RWPE2 (cell line): ENCODE measurements around the gene PKP2.
A peak's percentile ranks its signal among the peaks of the same experiment; 100 is the strongest.
"Not testable (repeated sequence)": the region's sequence is repeated elsewhere in the genome, so short reads cannot be mapped to it uniquely, and the experiment has no call there.

ENCODE experiments used
- ATAC-seq: fragments of 200-7000 bp; cut with Tn5 transposase; 3 replicates; pipeline ENCODE4 v1.9.1; 2021; ENCODE audit warnings: low read depth
- DNase-seq: peaks from one replicate; pipeline ENCODE4 v3.0.0-alpha.2; 2020; ENCODE audit warnings: low spot score
- H3K27ac ChIP-seq: fragments of 450-650 bp; 2 replicates; pipeline ENCODE4 v1.5.1; 2017; ENCODE audit warnings: mild to moderate bottlenecking; ENCODE audit not compliant: poor library complexity, severe bottlenecking
- H3K27me3 ChIP-seq: fragments of 250-450 bp; sonication (Bioruptor Pico); 2 replicates; pipeline ENCODE4 v1.5.1; 2021; ENCODE audit warnings: mild to moderate bottlenecking, moderate library complexity; ENCODE audit not compliant: insufficient read depth, poor library complexity, severe bottlenecking
- H3K36me3 ChIP-seq: fragments of 250-450 bp; sonication (Bioruptor Pico); 2 replicates; pipeline ENCODE4 v1.5.1; 2020; ENCODE audit warnings: low read depth, mild to moderate bottlenecking, moderate library complexity
- H3K4me1 ChIP-seq: fragments of 250-450 bp; sonication (Bioruptor Pico); 2 replicates; pipeline ENCODE4 v1.5.1; 2021; ENCODE audit warnings: mild to moderate bottlenecking, moderate library complexity; ENCODE audit not compliant: insufficient read depth, poor library complexity, severe bottlenecking
- H3K4me3 ChIP-seq: fragments of 250-450 bp; sonication (Bioruptor Pico); 2 replicates; pipeline ENCODE4 v1.5.1; 2021; ENCODE audit warnings: mild to moderate bottlenecking, moderate library complexity; ENCODE audit not compliant: severe bottlenecking
- H3K9me3 ChIP-seq: fragments of 250-450 bp; sonication (Bioruptor Pico); 2 replicates; pipeline ENCODE4 v1.5.1; 2021; ENCODE audit warnings: mild to moderate bottlenecking, moderate library complexity; ENCODE audit not compliant: severe bottlenecking
- CTCF ChIP-seq: fragments of 450-650 bp; IDR thresholded peaks from one replicate; pipeline ENCODE4 v1.5.1; 2017; ENCODE audit warnings: mild to moderate bottlenecking, moderate library complexity; ENCODE audit not compliant: poor library complexity, severe bottlenecking

The PKP2 gene

GRCh38 chr12:32876004-32876403, 20.6 kb downstream of the PKP2 start:
- peaks cover 73% of the 10 kb centered on the region for H3K36me3 ChIP-seq
- no peaks in the 10 kb centered on the region for H3K9me3 ChIP-seq
- TF ChIP-seq CTCF = no peak

DNA sequence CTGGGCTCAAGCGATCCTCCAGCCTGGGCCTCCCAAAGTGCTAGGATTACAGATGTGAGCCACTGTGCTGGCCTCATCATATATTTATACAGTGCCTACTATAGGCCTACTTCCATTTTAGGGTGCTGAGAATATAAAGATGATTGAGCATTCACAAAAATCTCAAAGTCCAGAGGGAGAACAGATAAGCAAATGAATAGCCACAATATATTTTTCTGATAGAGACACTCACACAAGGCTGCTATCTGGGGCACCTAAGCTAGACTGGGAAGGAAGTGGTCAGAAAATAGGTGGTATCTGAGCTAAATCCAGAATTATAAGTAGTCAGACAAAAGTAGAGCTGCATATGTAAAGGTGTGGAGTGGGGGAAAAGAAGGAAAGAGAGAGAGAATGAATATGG, 21.6 kb downstream of the PKP2 start:
- ATAC-seq = no peak
- no peak for DNase-seq
- H3K27ac ChIP-seq = no peak overlapping the region
- H3K4me3 ChIP-seq = no peak overlapping the region
- no peaks in the 10 kb centered on the region for H3K9me3 ChIP-seq
- peaks cover 13% of the 10 kb centered on the region for H3K4me1 ChIP-seq
- TF ChIP-seq CTCF = no peak
- peaks cover 75% of the 10 kb centered on the region for H3K36me3 ChIP-seq
- no peaks in the 10 kb centered on the region for H3K27me3 ChIP-seq

More at GRCh38 chr12:32876004-32876403, 20.6 kb downstream of the PKP2 start:
- ATAC-seq = no peak
- H3K4me1 ChIP-seq = peaks cover 3% of the 10 kb centered on the region
- H3K27ac ChIP-seq = no peak overlapping the region
- H3K4me3 ChIP-seq = no peak overlapping the region
- H3K27me3 ChIP-seq = no peaks in the 10 kb centered on the region
- DNase-seq = no peak

DNA sequence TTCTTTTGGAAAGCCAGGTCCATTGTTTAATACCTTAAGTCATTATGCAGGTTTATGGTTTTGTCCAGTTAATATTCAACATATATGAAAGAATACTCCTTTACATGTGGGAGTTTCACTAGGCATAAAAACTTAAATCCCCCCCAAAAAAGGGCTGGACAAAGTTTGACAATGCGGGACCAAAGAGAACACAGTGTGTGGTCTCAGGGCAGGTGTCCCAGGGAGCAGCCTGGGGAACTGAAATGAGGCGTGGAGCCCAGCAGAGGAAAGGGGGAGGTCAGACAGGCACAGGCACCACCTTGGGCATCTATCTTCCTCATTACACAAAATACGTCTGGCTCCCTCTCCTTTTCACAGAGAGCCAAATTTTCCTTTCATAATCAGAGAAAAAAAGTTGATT, 22.5 kb downstream of the PKP2 start:
- H3K36me3 ChIP-seq = peaks cover 78% of the 10 kb centered on the region
- DNase-seq (no peak), ATAC-seq (no peak)
- no peak overlapping the region for H3K27ac ChIP-seq
- TF ChIP-seq CTCF = no peak
- no peak overlapping the region for H3K4me3 ChIP-seq
- H3K9me3 ChIP-seq = no peaks in the 10 kb centered on the region
- no peaks in the 10 kb centered on the region for H3K27me3 ChIP-seq
- peaks cover 13% of the 10 kb centered on the region for H3K4me1 ChIP-seq

DNA sequence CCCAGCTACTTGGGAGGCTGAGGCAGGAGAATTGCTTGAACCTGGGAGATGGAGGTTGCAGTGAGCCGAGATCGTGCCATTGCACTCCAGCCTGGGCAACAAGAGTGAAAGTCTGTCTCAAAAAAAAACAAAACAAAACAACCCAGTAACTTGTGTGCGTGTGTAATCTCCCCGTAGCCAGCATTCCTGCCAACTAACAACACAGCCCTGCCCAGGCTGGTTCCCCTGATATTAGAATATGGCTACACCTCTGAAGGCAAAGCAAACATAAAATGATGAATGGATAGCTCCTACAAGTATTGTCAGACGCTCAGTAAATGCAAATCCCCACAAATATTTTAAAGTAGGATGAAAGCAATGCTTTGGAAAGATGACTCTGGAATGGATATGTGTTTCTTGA, 24.2 kb downstream of the PKP2 start:
- not testable (repeated sequence) for H3K27me3 ChIP-seq, DNase-seq, H3K27ac ChIP-seq, ATAC-seq, H3K4me3 ChIP-seq, H3K9me3 ChIP-seq
- H3K36me3 ChIP-seq = peaks cover 81% of the 10 kb centered on the region
- peaks cover 13% of the 10 kb centered on the region for H3K4me1 ChIP-seq

- H3K27ac ChIP-seq = peak overlapping the region; percentile 22
- no peaks in the 10 kb centered on the region for H3K9me3 ChIP-seq
- no peaks in the 10 kb centered on the region for H3K27me3 ChIP-seq
- no peak overlapping the region for H3K4me3 ChIP-seq
- H3K4me1 ChIP-seq = peaks cover 13% of the 10 kb centered on the region
- ATAC-seq (peak; percentile 76), DNase-seq (no peak)
- peaks cover 80% of the 10 kb centered on the region for H3K36me3 ChIP-seq
- no peak for TF ChIP-seq CTCF
These were observed 25.9 kb downstream of the PKP2 start for GRCh38 chr12:32870716-32871115.
